H1 (cell line): ENCODE data around the gene ACSL6. TPM values are rescaled to one million over a fixed set of nuclear protein-coding genes. Genes with fewer than 3 reads are reported as not detected.

ENCODE experiments used
- CTCF ChIA-PET: fragments of 300-600 bp; sonication (Branson Sonifier 250); formaldehyde crosslinking; loops from one replicate; lab custom pipeline; 2021; ENCODE audit not compliant: partially characterized antibody; lab: Charles Lee
- POLR2A ChIA-PET: fragments of 300-600 bp; sonication (Branson Sonifier 250); formaldehyde crosslinking; loops from one replicate; lab custom pipeline; 2021; ENCODE audit warnings: inconsistent platforms; ENCODE audit not compliant: partially characterized antibody; lab: Charles Lee
- DNase-seq, 2 experiments: peaks; one replicate each; pipeline versions ENCODE4 v3.0.0 to v3.0.0-alpha.2; 2010 to 2022; ENCODE audit warnings: low spot score in 2 of 2, low read depth in 1 of 2, mixed read lengths in 1 of 2
- FAIRE-seq: peaks from 2 replicates; lab custom pipeline; 2011; peaks lifted over from hg19 to GRCh38; lab: Jason Lieb, UNC
- H2AFZ ChIP-seq: 2 replicates; pipeline ENCODE4 v1.8.1; 2012; ENCODE audit warnings: low read length, inconsistent platforms
- H2AK5ac ChIP-seq: 2 replicates; pipeline ENCODE4 v1.6.1; 2013; ENCODE audit warnings: low read depth, low read length
- H2BK120ac ChIP-seq: replicated peaks from 2 replicates; pipeline ENCODE3; 2013; ENCODE audit warnings: low read depth, low read length, inconsistent platforms
- H2BK12ac ChIP-seq: 2 replicates; pipeline ENCODE4 v1.6.1; 2013; ENCODE audit warnings: low read depth, low read length
- H2BK15ac ChIP-seq: 2 replicates; pipeline ENCODE4 v1.6.1; 2013; ENCODE audit warnings: low read length
- H2BK20ac ChIP-seq: 2 replicates; pipeline ENCODE4 v1.6.1; 2013; ENCODE audit warnings: low read length
- H2BK5ac ChIP-seq: 2 replicates; pipeline ENCODE4 v1.6.1; 2013; ENCODE audit warnings: low read depth, low read length
- H3K14ac ChIP-seq: 2 replicates; pipeline ENCODE4 v1.6.1; 2013; ENCODE audit warnings: inconsistent platforms; ENCODE audit not compliant: insufficient read length
- H3K18ac ChIP-seq: 2 replicates; pipeline ENCODE4 v1.6.1; 2013; ENCODE audit warnings: low read length; ENCODE audit errors: extremely low read depth
- H3K23ac ChIP-seq: 2 replicates; pipeline ENCODE4 v1.6.1; 2013; ENCODE audit warnings: inconsistent platforms; ENCODE audit not compliant: insufficient read length
- H3K23me2 ChIP-seq: 2 replicates; pipeline ENCODE4 v1.6.1; 2013; ENCODE audit warnings: low read depth, low read length
- H3K27ac ChIP-seq: 2 replicates; pipeline ENCODE4 v1.6.1; 2011; ENCODE audit warnings: low read depth, low read length, inconsistent platforms
- H3K27me3 ChIP-seq, 4 experiments: replicated peaks in 1 of 4; 1 replicate in 1 of 4; 2 replicates in 3 of 4; pipeline versions ENCODE4 v1.6.1 to v1.8.1; 2011 to 2013; ENCODE audit warnings: low read length in 3 of 4, mild to moderate bottlenecking in 3 of 4, inconsistent platforms in 2 of 4, mixed read lengths in 2 of 4, moderate library complexity in 1 of 4; ENCODE audit not compliant: control insufficient read depth in 3 of 4, insufficient read depth in 3 of 4; ENCODE audit errors: extremely low read depth in 1 of 4
- H3K36me3 ChIP-seq, 4 experiments: 2 replicates each; pipeline versions ENCODE4 v1.6.1 to v1.8.1; 2011 to 2013; ENCODE audit warnings: mild to moderate bottlenecking in 4 of 4, low read length in 3 of 4, moderate library complexity in 2 of 4, control low read depth in 1 of 4, inconsistent platforms in 1 of 4; ENCODE audit not compliant: insufficient read depth in 4 of 4, control insufficient read depth in 2 of 4
- H3K4ac ChIP-seq: replicated peaks from 2 replicates; pipeline ENCODE3; 2013; ENCODE audit warnings: low read length, low read depth, mixed read lengths, inconsistent platforms; ENCODE audit not compliant: insufficient read length
- H3K4me1 ChIP-seq, 4 experiments: replicated peaks in 1 of 4; 1 replicate in 1 of 4; 2 replicates in 3 of 4; pipeline versions ENCODE4 v1.6.1 to v1.8.1; 2011 to 2013; ENCODE audit warnings: low read length in 3 of 4, inconsistent platforms in 2 of 4, mixed read lengths in 1 of 4; ENCODE audit not compliant: insufficient read depth in 4 of 4, control insufficient read depth in 3 of 4
- H3K4me2 ChIP-seq, 2 experiments: 2 replicates each; pipeline versions ENCODE4 v1.6.1 to v1.8.1; 2011 to 2013; ENCODE audit warnings: low read depth in 2 of 2, low read length in 2 of 2, control low read depth in 1 of 2, inconsistent platforms in 1 of 2, mild to moderate bottlenecking in 1 of 2; ENCODE audit not compliant: insufficient read depth in 1 of 2
- H3K4me3 ChIP-seq, 4 experiments: fragments of 200-600, 300-600 bp in 1 of 4; sonication (generic), shearing (Covaris generic), sonication (Bioruptor Twin) in 1 of 4; 2 replicates each; pipeline versions ENCODE4 v1.5.1 to v1.8.1; 2011 to 2016; ENCODE audit warnings: low read length in 4 of 4, low read depth in 3 of 4, control low read depth in 2 of 4, inconsistent platforms in 2 of 4, mild to moderate bottlenecking in 2 of 4, mixed read lengths in 1 of 4, moderate library complexity in 1 of 4; ENCODE audit not compliant: insufficient read depth in 2 of 4; ENCODE audit errors: extremely low read depth in 1 of 4
- H3K56ac ChIP-seq: replicated peaks from 2 replicates; pipeline ENCODE3; 2013; ENCODE audit warnings: low read depth, mild to moderate bottlenecking, mixed read lengths, low read length, inconsistent platforms; ENCODE audit not compliant: insufficient read length
- H3K79me1 ChIP-seq: 2 replicates; pipeline ENCODE4 v1.6.1; 2013; ENCODE audit warnings: low read depth, low read length, control low read depth
- H3K79me2 ChIP-seq, 2 experiments: 2 replicates each; pipeline versions ENCODE4 v1.6.1 to v1.8.1; 2012 to 2013; ENCODE audit warnings: low read length in 2 of 2, mild to moderate bottlenecking in 2 of 2, inconsistent platforms in 1 of 2; ENCODE audit not compliant: insufficient read depth in 2 of 2, control insufficient read depth in 1 of 2
- H3K9ac ChIP-seq, 4 experiments: replicated peaks in 1 of 4; 1 replicate in 1 of 4; 2 replicates in 3 of 4; pipeline versions ENCODE4 v1.6.1 to v1.8.1; 2011 to 2013; ENCODE audit warnings: low read depth in 3 of 4, low read length in 3 of 4, control low read depth in 2 of 4, mild to moderate bottlenecking in 2 of 4, moderate library complexity in 2 of 4, inconsistent platforms in 1 of 4; ENCODE audit errors: extremely low read depth in 1 of 4
- H3K9me3 ChIP-seq, 2 experiments: 2 replicates each; pipeline versions ENCODE4 v1.6.1 to v1.8.1; 2012 to 2013; ENCODE audit warnings: mild to moderate bottlenecking in 2 of 2, moderate library complexity in 2 of 2, control low read depth in 1 of 2, inconsistent platforms in 1 of 2, low read depth in 1 of 2, low read length in 1 of 2, mixed read lengths in 1 of 2; ENCODE audit not compliant: insufficient read depth in 2 of 2
- H4K20me1 ChIP-seq, 2 experiments: replicated peaks in 1 of 2; 2 replicates each; pipeline versions ENCODE3 to v1.8.1; 2011 to 2013; ENCODE audit warnings: inconsistent platforms in 2 of 2, low read length in 2 of 2, mild to moderate bottlenecking in 1 of 2; ENCODE audit not compliant: insufficient read depth in 2 of 2, control insufficient read depth in 1 of 2
- H4K5ac ChIP-seq: 2 replicates; pipeline ENCODE4 v1.6.1; 2013; ENCODE audit warnings: low read length, low read depth, mixed read lengths, inconsistent platforms; ENCODE audit not compliant: insufficient read length
- H4K8ac ChIP-seq: 2 replicates; pipeline ENCODE4 v1.8.0; 2013; ENCODE audit warnings: mild to moderate bottlenecking, moderate library complexity, low read length, inconsistent platforms; ENCODE audit not compliant: insufficient read depth; ENCODE audit errors: extremely low read depth
- H4K91ac ChIP-seq: replicated peaks from 2 replicates; pipeline ENCODE3; 2013; ENCODE audit warnings: low read length, mixed read lengths, inconsistent platforms; ENCODE audit not compliant: insufficient read length
- ASH2L ChIP-seq: fragments of 200-600, 300-600 bp; sonication (generic); IDR thresholded peaks from one replicate; pipeline ENCODE4 v1.7.1; 2017; ENCODE audit warnings: low read length
- BACH1 ChIP-seq: IDR thresholded peaks from 2 replicates; pipeline ENCODE4 v1.6.1; 2012; ENCODE audit warnings: low read length, improper control_type of control experiment
- CHD1 ChIP-seq: IDR thresholded peaks from 2 replicates; pipeline ENCODE4 v1.6.1; 2012; ENCODE audit warnings: low read depth, low read length, improper control_type of control experiment
- EGR1 ChIP-seq: IDR thresholded peaks from 2 replicates; pipeline ENCODE4 v1.6.1; 2011; ENCODE audit warnings: low read depth, low read length, borderline replicate concordance
- KDM1A ChIP-seq: fragments of 200-600, 300-600 bp; sonication (generic); IDR thresholded peaks from 2 replicates; pipeline ENCODE4 v1.7.1; 2016; ENCODE audit warnings: mild to moderate bottlenecking, low read length, borderline replicate concordance
- MAFK ChIP-seq: IDR thresholded peaks from 2 replicates; pipeline ENCODE4 v1.6.1; 2012; ENCODE audit warnings: low read depth, mild to moderate bottlenecking, improper control_type of control experiment, low read length
- MAX ChIP-seq: IDR thresholded peaks from 2 replicates; pipeline ENCODE4 v1.6.1; 2012; ENCODE audit warnings: inconsistent platforms
- SIN3A ChIP-seq, 2 experiments: IDR thresholded peaks in 1 of 2; conservative IDR thresholded peaks in 1 of 2; 2 replicates each; pipeline ENCODE4 v1.6.1; 2011 to 2012; ENCODE audit warnings: low read length in 2 of 2, improper control_type of control experiment in 1 of 2, low read depth in 1 of 2, mild to moderate bottlenecking in 1 of 2
- WGBS, 2 experiments: shearing (Covaris generic) in 1 of 2; methylation state at CpG; one replicate each; pipeline versions ENCODE4 v1.1.6 to v1.1.7; 2013 to 2015; ENCODE audit warnings: low lambda C conversion rate in 2 of 2, mixed read lengths in 2 of 2, inconsistent platforms in 1 of 2, low coverage in 1 of 2, missing lambda C conversion rate in 1 of 2; ENCODE audit not compliant: insufficient replicate concordance in 2 of 2, insufficient coverage in 1 of 2, insufficient read length in 1 of 2; ENCODE audit errors: extremely low coverage in 1 of 2, missing lambda C conversion rate in 1 of 2; 5-methylcytosine and 5-hydroxymethylcytosine counted together
- polyA plus RNA-seq, 7 experiments: library from polyadenylated mRNA; depleted of rRNA in 3 of 7; stranded (reverse) in 5 of 7; unstranded in 2 of 7; fragments of >200 nt in 5 of 7; fragments of 200-250 nt in 2 of 7; gene quantifications; 1 replicate in 5 of 7; 2 replicates in 1 of 7; 4 replicates in 1 of 7; pipeline versions ENCODE4 v1.2.1 to v1.2.3, GENCODE V29; 2011 to 2013; ENCODE audit warnings: missing spikeins in 2 of 7, mixed read lengths in 2 of 7
- total RNA-seq: library from RNA; stranded (reverse); fragmentation: NEBNext Ultra II Directional; extraction: Animal tissue kit (Norgen Biotek cat#: 25700); gene quantifications from 2 replicates; pipeline ENCODE4 v1.2.1, GENCODE V29; 2021

The ACSL6 gene
- total and polyA plus RNA-seq, 2 of the 8 experiments (the other 6 are each of a cell fraction or from before 2014, with no cell fraction given), result 2.3 to 2.4 TPM

GRCh38 chr5:132000241-132000490 lies 11.3 kb downstream of the ACSL6 start:
- Histone ChIP-seq H3K9me3 (no peaks in the 10 kb centered on the region), H3K14ac (no peak overlapping the region), H3K4me2 (no peak overlapping the region), H3K79me2 (no peaks in the 10 kb centered on the region), H3K56ac (no peak overlapping the region), H3K4ac (no peak overlapping the region), H2BK5ac (0 out of 2 replicates have a peak overlapping the region, but pooled peaks have one; percentile 18), H3K23ac (no peak overlapping the region), H3K79me1 (no peaks in the 10 kb centered on the region), H3K27me3 (peaks cover 0 to 6% (median 1%) of the 10 kb centered on the region in 4 experiments; a peak in 2 of 7 replicates), H2BK15ac (no peak overlapping the region), H4K91ac (no peak overlapping the region), H3K23me2 (no peaks in the 10 kb centered on the region), H3K4me1 (peaks cover 6 to 30% (median 24%) of the 10 kb centered on the region in 4 experiments), H4K20me1 (no peaks in the 10 kb centered on the region), H3K36me3 (no peaks in the 10 kb centered on the region), H2BK12ac (no peak overlapping the region), H2BK20ac (no peak overlapping the region), H2BK120ac (no peak overlapping the region), H3K27ac (no peak overlapping the region), H4K5ac (no peak overlapping the region), H3K18ac (no peak overlapping the region), H2AFZ (no peak overlapping the region), H3K4me3 (no peak overlapping the region), H2AK5ac (peak overlapping the region; percentile 9; the same call in 1 of the 2 replicates), H4K8ac (peak overlapping the region; percentile 59; the same call in 1 of the 2 replicates), H3K9ac (no peak overlapping the region)
- ChIA-PET POLR2A (interaction anchor here (1.6 kb wide), 1 partner anchor 10 kb away, joined by 3 read pairs; no protein-coding TSS in a partner anchor), CTCF (interaction anchor here (1.1 to 3.7 kb wide), 7 partner anchors 7 to 189 kb away, joined by 3 to 19 read pairs (median 6); partner anchors contain the start of gene ACSL6)
- DNase-seq (no peak), FAIRE-seq (no peak)
- WGBS, 2 experiments, result 67% methylated on average over 2 of the region's 2 CpGs; no CpG with 5 or more reads in 1 of the 2 experiments
- no peak for TF ChIP-seq EGR1
- TF ChIP-seq CHD1, result no peak
- no peak for TF ChIP-seq ASH2L
- TF ChIP-seq BACH1, result no peak
- no peak for TF ChIP-seq MAFK
- TF ChIP-seq SIN3A (conservative IDR thresholded peaks at IDR 0.05 in 1 of 2, IDR thresholded peaks at IDR 0.05 in 1 of 2; ENCODE audit: low read depth in 1 of 2, low read length in 2 of 2), result no peak
- no peak for TF ChIP-seq MAX
- TF ChIP-seq KDM1A, result no peak
